DND-41 (cell line): ENCODE results near the gene RHOB.

ENCODE experiments used
- ATAC-seq: fragments of 200-7000 bp; cut with Tn5 transposase; 3 replicates; pipeline ENCODE4 v1.9.1; 2021; ENCODE audit warnings: low read depth; ENCODE audit not compliant: insufficient read depth
- DNase-seq: peaks from one replicate; pipeline ENCODE4 v3.0.0-alpha.2; 2020
- H2AFZ ChIP-seq: 2 replicates; pipeline ENCODE4 v1.6.0; 2012; ENCODE audit warnings: low read depth, low read length
- H3K27ac ChIP-seq: 2 replicates; pipeline ENCODE4 v1.5.1; 2012; ENCODE audit warnings: low read length, inconsistent platforms
- H3K27me3 ChIP-seq: fragments of 200-600 bp; sonication (generic); 2 replicates; pipeline ENCODE4 v1.6.0; 2012; ENCODE audit warnings: low read length, mild to moderate bottlenecking, inconsistent platforms; ENCODE audit not compliant: insufficient read depth, poor library complexity
- H3K36me3 ChIP-seq: 2 replicates; pipeline ENCODE4 v1.5.1; 2012; ENCODE audit warnings: low read length, inconsistent platforms; ENCODE audit not compliant: insufficient read depth
- H3K4me1 ChIP-seq: 2 replicates; pipeline ENCODE4 v1.5.1; 2012; ENCODE audit warnings: mild to moderate bottlenecking, low read length; ENCODE audit not compliant: insufficient read depth
- H3K4me2 ChIP-seq: 2 replicates; pipeline ENCODE4 v1.6.0; 2012; ENCODE audit warnings: mild to moderate bottlenecking, moderate library complexity, low read length, inconsistent platforms; ENCODE audit not compliant: insufficient read depth
- H3K4me3 ChIP-seq, 2 experiments: fragments of 200-600 bp in 1 of 2; shearing (Covaris generic) in 1 of 2; 2 replicates each; pipeline ENCODE4 v1.5.1; 2012 to 2016; ENCODE audit warnings: inconsistent platforms in 2 of 2, low read length in 2 of 2, mild to moderate bottlenecking in 2 of 2, low read depth in 1 of 2, moderate library complexity in 1 of 2
- H3K79me2 ChIP-seq: 2 replicates; pipeline ENCODE4 v1.6.0; 2012; ENCODE audit warnings: low read length, inconsistent platforms; ENCODE audit not compliant: insufficient read depth
- H3K9ac ChIP-seq: 2 replicates; pipeline ENCODE4 v1.6.0; 2012; ENCODE audit warnings: low read depth, mild to moderate bottlenecking, inconsistent platforms, low read length, moderate library complexity
- H3K9me3 ChIP-seq: 2 replicates; pipeline ENCODE4 v1.5.1; 2012; ENCODE audit warnings: low read length, moderate library complexity, mild to moderate bottlenecking, inconsistent platforms; ENCODE audit not compliant: insufficient read depth, severe bottlenecking
- H4K20me1 ChIP-seq: 2 replicates; pipeline ENCODE4 v1.6.0; 2012; ENCODE audit warnings: low read length; ENCODE audit not compliant: insufficient read depth
- EZH2 ChIP-seq: IDR thresholded peaks from 3 replicates; pipeline ENCODE4 v1.6.1; 2012; ENCODE audit warnings: borderline replicate concordance, low read depth, mild to moderate bottlenecking, moderate library complexity, low read length, inconsistent platforms; ENCODE audit not compliant: severe bottlenecking
- TF ChIP-seq, protein P1 (sequence below): IDR thresholded peaks from 2 replicates; pipeline ENCODE4 v1.5.1; 2012; ENCODE audit warnings: borderline replicate concordance, low read length, moderate library complexity, mild to moderate bottlenecking; ENCODE audit not compliant: poor library complexity, severe bottlenecking; ENCODE audit errors: extremely low read depth

The RHOB gene

GRCh38 chr2:20472569-20472968 is 25.7 kb downstream of the RHOB start:
- ATAC-seq (no peak), DNase-seq (no peak)
- no peaks in the 10 kb centered on the region for H3K9me3 ChIP-seq
- H4K20me1 ChIP-seq, result no peaks in the 10 kb centered on the region
- no peak overlapping the region for H3K4me2 ChIP-seq
- H3K4me1 ChIP-seq, result no peaks in the 10 kb centered on the region
- H3K9ac ChIP-seq, result no peak overlapping the region
- H3K27me3 ChIP-seq, result no peaks in the 10 kb centered on the region
- no peak overlapping the region for H3K4me3 ChIP-seq
- no peaks in the 10 kb centered on the region for H3K79me2 ChIP-seq
- TF ChIP-seq, protein P1, sequence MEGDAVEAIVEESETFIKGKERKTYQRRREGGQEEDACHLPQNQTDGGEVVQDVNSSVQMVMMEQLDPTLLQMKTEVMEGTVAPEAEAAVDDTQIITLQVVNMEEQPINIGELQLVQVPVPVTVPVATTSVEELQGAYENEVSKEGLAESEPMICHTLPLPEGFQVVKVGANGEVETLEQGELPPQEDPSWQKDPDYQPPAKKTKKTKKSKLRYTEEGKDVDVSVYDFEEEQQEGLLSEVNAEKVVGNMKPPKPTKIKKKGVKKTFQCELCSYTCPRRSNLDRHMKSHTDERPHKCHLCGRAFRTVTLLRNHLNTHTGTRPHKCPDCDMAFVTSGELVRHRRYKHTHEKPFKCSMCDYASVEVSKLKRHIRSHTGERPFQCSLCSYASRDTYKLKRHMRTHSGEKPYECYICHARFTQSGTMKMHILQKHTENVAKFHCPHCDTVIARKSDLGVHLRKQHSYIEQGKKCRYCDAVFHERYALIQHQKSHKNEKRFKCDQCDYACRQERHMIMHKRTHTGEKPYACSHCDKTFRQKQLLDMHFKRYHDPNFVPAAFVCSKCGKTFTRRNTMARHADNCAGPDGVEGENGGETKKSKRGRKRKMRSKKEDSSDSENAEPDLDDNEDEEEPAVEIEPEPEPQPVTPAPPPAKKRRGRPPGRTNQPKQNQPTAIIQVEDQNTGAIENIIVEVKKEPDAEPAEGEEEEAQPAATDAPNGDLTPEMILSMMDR, result no peak
- no peak for TF ChIP-seq EZH2
- H3K36me3 ChIP-seq, result no peaks in the 10 kb centered on the region
- no peak overlapping the region for H3K27ac ChIP-seq
- H2AFZ ChIP-seq, result no peak overlapping the region

DNA sequence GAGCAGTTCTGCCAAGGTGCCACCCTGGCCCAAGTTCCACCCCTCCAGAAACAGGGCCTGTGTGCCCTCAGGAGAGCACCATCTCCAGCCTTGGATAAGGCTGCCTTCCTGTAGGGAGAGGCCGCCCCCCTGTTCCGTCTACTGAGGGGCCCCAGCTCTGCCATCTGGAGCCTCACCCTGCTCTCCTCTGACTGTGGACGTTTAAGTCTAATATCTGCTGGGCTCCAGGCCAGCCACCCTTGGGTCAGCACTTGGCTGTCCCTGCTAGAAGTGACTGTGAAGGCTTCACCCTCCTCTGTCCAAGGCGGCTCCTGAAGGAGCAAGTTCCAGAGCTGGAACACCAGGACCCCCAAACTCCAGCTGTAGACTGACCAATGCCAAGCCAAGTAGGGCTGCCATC is 26.3 kb downstream of the RHOB start:
- DNase-seq (no peak), ATAC-seq (no peak)
- Histone ChIP-seq H3K79me2 (no peaks in the 10 kb centered on the region), H2AFZ (no peak overlapping the region), H3K4me1 (no peaks in the 10 kb centered on the region), H3K9me3 (no peaks in the 10 kb centered on the region), H3K27ac (no peak overlapping the region), H3K27me3 (no peaks in the 10 kb centered on the region), H3K36me3 (no peaks in the 10 kb centered on the region), H3K9ac (no peak overlapping the region), H4K20me1 (no peaks in the 10 kb centered on the region), H3K4me3 (no peak overlapping the region), H3K4me2 (no peak overlapping the region)
- no peak for TF ChIP-seq EZH2
- TF ChIP-seq, protein P1, result no peak

GRCh38 chr2:20474757-20475566 is 28.1 kb downstream of the RHOB start:
- H2AFZ ChIP-seq, result no peak overlapping the region
- no peak for DNase-seq
- H3K4me2 ChIP-seq, result no peak overlapping the region
- H3K27ac ChIP-seq, result no peak overlapping the region
- H3K4me1 ChIP-seq, result no peaks in the 10 kb centered on the region
- H3K79me2 ChIP-seq, result no peaks in the 10 kb centered on the region
- H3K9me3 ChIP-seq, result no peaks in the 10 kb centered on the region
- no peaks in the 10 kb centered on the region for H3K36me3 ChIP-seq
- H3K9ac ChIP-seq, result no peak overlapping the region
- H4K20me1 ChIP-seq, result no peaks in the 10 kb centered on the region
- ATAC-seq, result no peak
- H3K27me3 ChIP-seq, result no peaks in the 10 kb centered on the region
- no peak overlapping the region for H3K4me3 ChIP-seq
- no peak for TF ChIP-seq EZH2
- TF ChIP-seq, protein P1, result no peak

DNA sequence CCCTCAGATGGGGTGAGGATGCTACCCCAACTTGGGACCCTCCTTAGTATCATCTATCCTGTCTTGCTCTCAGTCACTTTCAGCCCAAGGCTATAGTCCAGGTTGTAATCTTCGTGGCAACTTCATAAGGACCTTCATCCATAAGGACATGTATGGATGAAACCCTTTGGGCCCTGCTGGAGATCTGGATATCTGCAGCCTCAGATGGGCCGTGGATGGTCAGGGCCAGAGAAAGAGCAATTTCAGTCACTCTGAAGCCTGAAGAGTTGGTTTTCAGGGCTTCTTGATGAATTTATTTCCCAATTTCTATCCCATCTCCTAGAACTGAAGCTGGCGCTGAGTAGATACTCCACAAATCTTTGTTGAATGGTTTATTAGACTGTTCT is 28.7 kb downstream of the RHOB start:
- H3K36me3 ChIP-seq, result no peaks in the 10 kb centered on the region
- H4K20me1 ChIP-seq, result no peaks in the 10 kb centered on the region
- H3K27me3 ChIP-seq, result no peaks in the 10 kb centered on the region
- H3K4me3 ChIP-seq, result no peak overlapping the region
- H3K27ac ChIP-seq, result no peak overlapping the region
- TF ChIP-seq EZH2, result no peak
- TF ChIP-seq, protein P1, result no peak
- no peak overlapping the region for H2AFZ ChIP-seq
- no peak overlapping the region for H3K4me2 ChIP-seq
- ATAC-seq (no peak), DNase-seq (no peak)
- no peaks in the 10 kb centered on the region for H3K9me3 ChIP-seq
- no peak overlapping the region for H3K9ac ChIP-seq
- no peaks in the 10 kb centered on the region for H3K4me1 ChIP-seq
- no peaks in the 10 kb centered on the region for H3K79me2 ChIP-seq
